Heart left ventricle (tissue), 16 donors: ENCODE measurements around the gene GUCA2B. TPM values are rescaled to one million over a fixed set of nuclear protein-coding genes. Genes with fewer than 3 reads are reported as not detected.

Source experiments
- ATAC-seq, 4 donors: fragments of 200-7000 bp; cut with Tn5 transposase; one replicate each; pipeline ENCODE4 v1.9.1; 2020 to 2022; ENCODE audit warnings: moderate library complexity in 4 of 4, mild to moderate bottlenecking in 3 of 4, moderate number of reproducible peaks in 1 of 4
- DNase-seq, 5 donors: peaks; one replicate each; pipeline ENCODE4 v3.0.0-alpha.2; 2020
- H3K27ac ChIP-seq, 12 donors: fragments of 200-600 bp; sonication (generic) in 4 of 12; one replicate each; pipeline versions ENCODE4 v1.5.0 to v1.8.0; 2016 to 2022; ENCODE audit warnings: mild to moderate bottlenecking in 2 of 12
- H3K27me3 ChIP-seq, 9 donors: fragments of 200-600 bp; sonication (generic) in 2 of 9; one replicate each; pipeline versions ENCODE4 v1.5.1 to v1.8.0; 2016 to 2022; ENCODE audit warnings: mild to moderate bottlenecking in 3 of 9
- H3K36me3 ChIP-seq, 9 donors: fragments of 200-600 bp; sonication (generic) in 2 of 9; one replicate each; pipeline versions ENCODE4 v1.5.0 to v1.8.0; 2018 to 2022; ENCODE audit warnings: mild to moderate bottlenecking in 2 of 9
- H3K4me1 ChIP-seq, 12 donors: fragments of 200-600 bp; sonication (generic) in 4 of 12; one replicate each; pipeline versions ENCODE4 v1.5.0 to v1.8.0; 2016 to 2022; ENCODE audit warnings: mild to moderate bottlenecking in 3 of 12
- H3K4me3 ChIP-seq, 12 donors: fragments of 200-600 bp; sonication (generic) in 4 of 12; one replicate each; pipeline versions ENCODE4 v1.5.0 to v1.8.0; 2017 to 2022; ENCODE audit warnings: mild to moderate bottlenecking in 9 of 12, moderate library complexity in 4 of 12
- H3K9me3 ChIP-seq, 12 donors: fragments of 200-600 bp; sonication (generic) in 4 of 12; one replicate each; pipeline versions ENCODE4 v1.5.0 to v1.8.0; 2016 to 2022; ENCODE audit warnings: mild to moderate bottlenecking in 1 of 12
- CTCF ChIP-seq, 12 donors: fragments of 200-600 bp; sonication (generic) in 4 of 12; IDR thresholded peaks; one replicate each; pipeline versions ENCODE4 v1.5.0 to v1.8.0; 2018 to 2022; ENCODE audit warnings: antibody characterized with exemption in 12 of 12, mild to moderate bottlenecking in 5 of 12
- POLR2A ChIP-seq, 2 donors: fragments of 450-650 bp; IDR thresholded peaks; one replicate each; pipeline ENCODE4 v1.6.1; 2017; ENCODE audit warnings: antibody characterized with exemption in 2 of 2, mild to moderate bottlenecking in 2 of 2, moderate library complexity in 2 of 2
- WGBS, 4 donors: extraction: QIAGEN DNeasy Blood & Tissue Kit in 2 of 4; methylation state at CpG; one replicate each; pipeline versions ENCODE4 v1.1.5 to v1.1.7; 2013 to 2018; 5-methylcytosine and 5-hydroxymethylcytosine counted together
- intact Hi-C, 10 donors: fragments of 100-400 bp; cut with DNase I; formaldehyde crosslinking; loops; one replicate each; pipeline versions ENCODE4 v1.11.1 to v1.14.2; 2022
- polyA plus RNA-seq, 2 donors: library from polyadenylated mRNA; stranded (reverse); fragments of 200-250 nt; gene quantifications; one replicate each; pipeline ENCODE4 v1.2.3, GENCODE V29; 2013
- total RNA-seq, 9 donors: library from RNA; depleted of rRNA in 2 of 9; stranded (reverse); fragments of >200 nt in 2 of 9; fragmentation: NEBNext Ultra II Directional in 3 of 9; extraction: Animal tissue kit (Norgen Biotek cat#: 25700) in 3 of 9; gene quantifications; one replicate each; pipeline versions ENCODE4 v1.1.0 to v1.2.4, GENCODE V29; 2016 to 2023
- donor health status: ischemic (EF 13 %, LVEDD 7.1; RV severe dilation, severe dysfunction).
- donor health status: healthy with polysubstance abuse.
- donor health status: DM: no; HTN: yes; CAD: no.
- donor health status: DM: no; HTN: no; CAD: no.
- donor health status: ischemic (EF 25% LVEDD 6.9; RV normal size, moderate dysfunction).
- donor health status: ischemic (EF 25% LVEDD 5.7; RV mildly dilated, moderate dysfunction).
- donor health status: healthy.
- donor health status: DM: yes; HTN: yes; CAD: no.
- donor health status: ischemic (EF 35%, LVEDD 5.7; RV mildly dilated, moderate dysfunction).
- donor health status: nonischemic (EF 11% LVEDD 7.7; RV severe dilation, severe dysfunction).
- donor health status: DM: yes; HTN: yes; CAD: no.
- donor health status: PGD.
- donor health status: ischemic (EF 29% LVEDD 5.4; RV normal size, mild dysfunction).
- donor health status: nonischemic (EF 23%, LVEDD 6.1; RV moderate dilation, normal function).

GUCA2B gene
- total and polyA plus RNA-seq, 11 donors: not detected

DNA sequence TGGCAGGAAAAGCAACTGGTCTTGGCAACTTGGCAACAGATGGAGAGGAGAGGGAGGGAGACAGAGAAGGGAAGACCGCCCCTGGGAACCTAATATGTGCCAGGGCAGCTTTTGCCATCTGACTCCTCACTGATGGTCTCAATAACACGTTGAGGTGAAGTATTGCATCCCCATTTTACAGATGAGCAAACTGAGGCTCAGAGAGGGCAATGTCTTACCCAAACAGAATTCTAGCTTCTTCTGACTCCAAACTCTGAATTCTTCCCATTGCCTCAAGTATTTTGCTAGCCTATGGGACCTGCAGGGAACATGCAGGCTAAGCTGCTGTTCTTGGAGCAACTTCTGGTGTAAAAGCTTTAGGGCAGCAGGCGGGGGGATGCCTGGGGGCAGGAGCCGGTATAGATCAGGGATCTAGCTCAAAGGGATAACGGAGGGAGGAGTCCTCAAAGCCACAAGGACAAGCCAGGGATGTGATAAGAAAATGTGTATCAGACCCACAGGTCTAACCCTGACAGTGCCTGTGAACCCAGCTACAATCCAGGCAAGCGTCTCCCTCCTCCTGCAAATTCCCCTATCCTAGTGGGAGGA is 18.6 kb downstream of the GUCA2B start:
- DNase-seq (no peak), ATAC-seq (no peak)
- 66 to 69% (median 66%) methylated on average over 6 of the region's 6 CpGs for WGBS, 4 donors
- Histone ChIP-seq H3K4me3 (no peak overlapping the region), H3K27me3 (no peaks in the 10 kb centered on the region), H3K9me3 (no peaks in the 10 kb centered on the region), H3K4me1 (peaks cover 8 to 38% (median 33%) of the 10 kb centered on the region in 12 donors), H3K36me3 (peaks cover 0 to 5% (median 0%) of the 10 kb centered on the region in 9 donors), H3K27ac (peak overlapping the region; percentile 63 to 95 (median 86))
- no peak for TF ChIP-seq CTCF (IDR thresholded peaks at IDR 0.05)
- no peak for TF ChIP-seq POLR2A (IDR thresholded peaks at IDR 0.05)
- intact Hi-C loops: loop anchor here (2.0 to 10.0 kb wide), 13 partner anchors 25 to 597 kb away; partner anchors contain the start of genes FOXJ3 (in 3 of the 10), PPCS (in 2 of the 10), YBX1 (in 2 of the 10) and ZMYND12 (in 2 of the 10)

DNA sequence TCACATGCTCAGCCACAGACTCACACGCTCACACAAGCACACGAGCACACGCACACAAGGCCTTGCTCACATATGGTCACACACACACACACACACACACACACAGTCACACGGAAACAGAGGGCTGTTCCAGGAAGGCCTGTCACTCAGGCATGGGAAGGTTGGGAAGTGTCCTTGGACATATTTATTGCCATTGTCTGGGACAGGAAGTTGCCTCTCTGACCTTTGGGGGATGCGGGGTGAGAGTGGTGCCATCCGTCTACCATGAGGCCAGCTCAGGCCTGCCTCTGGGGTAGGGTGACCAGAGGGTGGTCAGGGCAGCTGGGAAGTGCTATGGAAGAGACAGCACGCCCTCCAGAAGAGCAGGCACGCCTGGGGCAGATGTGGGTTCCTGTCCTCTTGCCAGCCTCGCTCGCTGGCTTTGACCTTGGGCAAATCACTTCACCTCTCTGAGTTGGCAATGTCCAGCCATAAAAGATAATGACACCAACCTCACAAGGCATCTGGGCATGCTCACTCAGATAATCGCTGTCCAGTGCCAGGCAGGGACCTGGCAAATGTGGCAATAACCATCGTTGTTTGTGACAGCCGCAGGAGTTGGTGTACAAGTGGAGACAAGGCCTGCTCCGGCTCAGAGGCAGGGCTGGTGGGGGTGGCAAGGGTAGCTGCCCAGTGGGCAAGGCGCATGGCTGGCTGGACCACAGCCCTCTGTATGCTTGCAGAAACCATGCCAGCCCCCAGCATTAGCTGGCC is 19.3 kb downstream of the GUCA2B start:
- peaks cover 8 to 40% (median 33%) of the 10 kb centered on the region in 12 donors for H3K4me1 ChIP-seq
- H3K27ac ChIP-seq: peak overlapping the region; percentile 63 to 95 (median 86)
- intact Hi-C loops: loop anchor here (1.0 to 10.0 kb wide), 14 partner anchors 25 to 598 kb away; partner anchors contain the start of genes FOXJ3 (in 3 of the 10), PPCS (in 2 of the 10), YBX1 (in 2 of the 10) and ZMYND12 (in 2 of the 10)

DNA sequence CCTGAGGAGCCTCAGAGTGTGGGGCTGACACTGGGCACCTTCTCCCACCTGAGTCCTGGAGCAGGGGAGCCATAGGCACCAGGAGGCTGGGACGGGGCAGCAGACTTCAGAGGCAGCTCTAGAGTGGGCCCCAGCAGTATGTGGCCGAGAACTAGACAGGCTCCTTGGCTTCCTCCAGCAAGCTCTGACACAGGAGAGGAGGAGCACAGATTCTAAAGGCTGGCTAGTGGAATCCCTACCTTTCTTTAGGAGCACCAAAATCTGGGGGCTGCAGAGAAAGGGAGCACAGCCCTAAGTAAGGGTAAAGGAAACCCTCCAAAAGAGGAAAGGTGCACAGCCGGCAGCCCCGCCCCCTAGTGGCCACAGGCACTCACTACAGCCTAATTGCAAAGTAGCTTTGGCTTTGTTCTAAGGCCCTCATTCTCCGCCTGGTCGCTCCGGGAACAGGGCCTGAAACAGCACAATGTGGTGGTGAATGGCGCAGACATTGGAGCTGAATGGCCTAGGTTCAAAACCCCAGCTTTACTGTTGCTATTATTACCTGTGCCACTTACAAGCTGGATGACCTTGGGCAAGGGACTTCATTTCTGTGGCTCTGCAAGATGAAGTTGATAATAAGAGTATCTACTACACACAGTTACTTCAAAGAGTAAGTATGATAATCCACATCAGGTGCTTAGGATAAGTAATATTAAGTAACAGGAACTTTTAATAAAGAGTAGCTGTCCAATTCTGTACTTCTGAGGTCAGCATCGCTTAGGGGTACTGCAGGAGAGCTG is 20.1 kb downstream of the GUCA2B start:
- TF ChIP-seq POLR2A (IDR thresholded peaks at IDR 0.05) (no peak), CTCF (IDR thresholded peaks at IDR 0.05) (peak; percentile 91 to 99 (median 98))
- DNase-seq (peak; percentile 58 to 80 (median 70)), ATAC-seq (peak; percentile 42 to 63 (median 54))
- Histone ChIP-seq H3K4me3 (no peak overlapping the region), H3K36me3 (peaks cover 0 to 7% (median 0%) of the 10 kb centered on the region in 9 donors), H3K27me3 (no peaks in the 10 kb centered on the region), H3K27ac (peak overlapping the region; percentile 63 to 95 (median 86)), H3K9me3 (no peaks in the 10 kb centered on the region), H3K4me1 (peaks cover 8 to 48% (median 37%) of the 10 kb centered on the region in 12 donors)
- 21 to 32% (median 30%) methylated on average over 4 to 9 of the region's 9 CpGs for WGBS, 4 donors
- intact Hi-C loops: loop anchor here (1.0 to 10.0 kb wide), 14 partner anchors 26 to 599 kb away; partner anchors contain the start of genes FOXJ3 (in 3 of the 10), PPCS (in 2 of the 10), YBX1 (in 2 of the 10) and ZMYND12 (in 2 of the 10)

More for the DNA sequence above, 19.3 kb downstream of the GUCA2B start:
- TF ChIP-seq CTCF (IDR thresholded peaks at IDR 0.05) (no peak), POLR2A (IDR thresholded peaks at IDR 0.05) (no peak)
- ATAC-seq (peak; percentile 75 to 86 (median 86)), DNase-seq (peak; percentile 65 to 89 (median 72))
- Histone ChIP-seq H3K9me3 (no peaks in the 10 kb centered on the region), H3K36me3 (peaks cover 0 to 7% (median 0%) of the 10 kb centered on the region in 9 donors), H3K4me3 (no peak overlapping the region), H3K27me3 (no peaks in the 10 kb centered on the region)
- WGBS, 4 donors: 29 to 51% (median 35%) methylated on average over 12 to 15 of the region's 15 CpGs
